GM12878 (cell line): ENCODE measurements around the gene HLA-G.

Experiments
- NFIC ChIP-seq: IDR thresholded peaks from 2 replicates; pipeline ENCODE4 v1.6.1; 2012; ENCODE audit warnings: low read depth, mild to moderate bottlenecking, inconsistent platforms, low read length, moderate library complexity
- POLR2AphosphoS5 ChIP-seq: IDR thresholded peaks from 2 replicates; pipeline ENCODE4 v1.6.1; 2011; ENCODE audit warnings: mild to moderate bottlenecking, low read length, inconsistent platforms
- RAD21 ChIP-seq: IDR thresholded peaks from 2 replicates; pipeline ENCODE4 v1.6.1; 2011; ENCODE audit warnings: mild to moderate bottlenecking, low read depth, low read length, moderate library complexity; ENCODE audit not compliant: insufficient read depth
- USF1 ChIP-seq: IDR thresholded peaks from 2 replicates; pipeline ENCODE4 v1.6.1; 2011; ENCODE audit warnings: borderline replicate concordance, low read depth, mild to moderate bottlenecking, moderate library complexity, mixed read lengths, low read length; ENCODE audit not compliant: insufficient read depth; ENCODE audit errors: extremely low read length
- ZBTB33 ChIP-seq: fragments of 450-650 bp; IDR thresholded peaks from 2 replicates; pipeline ENCODE4 v1.6.1; 2017; ENCODE audit warnings: mild to moderate bottlenecking
- ZNF274 ChIP-seq: IDR thresholded peaks from one replicate; pipeline ENCODE4 v1.8.0; 2011; ENCODE audit not compliant: insufficient read length, insufficient read depth
- ZNF384 ChIP-seq: IDR thresholded peaks from 2 replicates; pipeline ENCODE4 v1.6.1; 2012; ENCODE audit warnings: low read depth, mild to moderate bottlenecking, low read length, improper control_type of control experiment, borderline replicate concordance
- TF ChIP-seq, protein P1 (sequence below), 3 experiments: IDR thresholded peaks in 2 of 3; conservative IDR thresholded peaks in 1 of 3; 2 replicates each; pipeline ENCODE4 v1.5.1; 2011; ENCODE audit warnings: low read depth in 3 of 3, low read length in 3 of 3, mild to moderate bottlenecking in 3 of 3, control low read depth in 2 of 3, moderate library complexity in 2 of 3, inconsistent platforms in 1 of 3, mixed read lengths in 1 of 3; ENCODE audit not compliant: control insufficient read depth in 2 of 3, insufficient read depth in 1 of 3; ENCODE audit errors: extremely low read depth in 1 of 3

DNA sequence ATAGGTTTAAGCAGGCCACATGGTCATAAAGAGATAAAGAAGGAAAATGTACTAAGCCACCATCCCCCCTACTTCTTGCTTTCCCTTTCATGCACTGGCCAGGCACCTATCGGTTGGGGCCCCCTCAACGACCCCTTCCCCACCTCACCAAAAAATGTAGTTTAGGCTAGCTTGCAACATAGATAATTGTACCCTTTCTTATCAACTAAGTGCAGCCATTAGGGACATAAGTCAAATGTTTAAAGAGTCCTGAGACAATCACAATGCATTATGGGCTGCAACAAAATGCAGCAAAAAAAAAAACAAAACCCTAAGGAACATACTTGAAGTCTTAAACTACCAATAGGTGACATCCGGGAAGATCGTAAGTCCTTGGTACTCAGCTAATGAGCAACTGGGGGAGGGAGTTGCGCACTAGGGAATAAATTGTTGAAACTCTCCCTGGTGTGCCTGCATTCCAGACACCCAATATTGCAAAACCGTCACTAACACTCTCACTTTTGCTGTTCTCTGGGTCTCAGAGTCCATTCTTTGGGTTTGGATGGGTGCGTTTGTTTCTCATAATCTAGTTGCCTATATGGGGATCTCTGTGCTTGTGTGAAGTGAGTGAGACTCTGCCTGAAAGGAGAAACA, 12.4 kb upstream of the HLA-G start:
- TF ChIP-seq ZNF384 (no peak), ZBTB33 (no peak), POLR2AphosphoS5 (no peak), USF1 (no peak), NFIC (no peak), ZNF274 (no peak), RAD21 (no peak)
- TF ChIP-seq, protein P1, sequence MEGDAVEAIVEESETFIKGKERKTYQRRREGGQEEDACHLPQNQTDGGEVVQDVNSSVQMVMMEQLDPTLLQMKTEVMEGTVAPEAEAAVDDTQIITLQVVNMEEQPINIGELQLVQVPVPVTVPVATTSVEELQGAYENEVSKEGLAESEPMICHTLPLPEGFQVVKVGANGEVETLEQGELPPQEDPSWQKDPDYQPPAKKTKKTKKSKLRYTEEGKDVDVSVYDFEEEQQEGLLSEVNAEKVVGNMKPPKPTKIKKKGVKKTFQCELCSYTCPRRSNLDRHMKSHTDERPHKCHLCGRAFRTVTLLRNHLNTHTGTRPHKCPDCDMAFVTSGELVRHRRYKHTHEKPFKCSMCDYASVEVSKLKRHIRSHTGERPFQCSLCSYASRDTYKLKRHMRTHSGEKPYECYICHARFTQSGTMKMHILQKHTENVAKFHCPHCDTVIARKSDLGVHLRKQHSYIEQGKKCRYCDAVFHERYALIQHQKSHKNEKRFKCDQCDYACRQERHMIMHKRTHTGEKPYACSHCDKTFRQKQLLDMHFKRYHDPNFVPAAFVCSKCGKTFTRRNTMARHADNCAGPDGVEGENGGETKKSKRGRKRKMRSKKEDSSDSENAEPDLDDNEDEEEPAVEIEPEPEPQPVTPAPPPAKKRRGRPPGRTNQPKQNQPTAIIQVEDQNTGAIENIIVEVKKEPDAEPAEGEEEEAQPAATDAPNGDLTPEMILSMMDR (IDR thresholded peaks at IDR 0.05 in 2 of 3, conservative IDR thresholded peaks at IDR 0.05 in 1 of 3; ENCODE audit: control insufficient read depth in 2 of 3, extremely low read depth in 1 of 3, insufficient read depth in 1 of 3, low read depth in 3 of 3, low read length in 3 of 3) = no peak
